ENCODE results near the gene PRIM2.
"Not testable (repeated sequence)": the region's sequence is repeated elsewhere in the genome, so short reads cannot be mapped to it uniquely, and the experiment has no call there.

GRCh38 chr6:57472861-57473362 is 155.5 kb downstream of the PRIM2 start:
- not testable (repeated sequence) for TF ChIP-seq CTCF (IDR thresholded peaks at IDR 0.05); POLR2A (IDR thresholded peaks at IDR 0.05; ENCODE audit: low read depth); POLR2AphosphoS5 (IDR thresholded peaks at IDR 0.05); EP300 (IDR thresholded peaks at IDR 0.05)

All from esophagus muscularis mucosa (tissue), 4 donors.